CD4-positive, alpha-beta T cell treated with Interleukin-12 subunit alpha and Interleukin-12 subunit beta, for 1 hour (primary cell): ENCODE data around the gene YES1.
"Not testable (repeated sequence)": the region's sequence is repeated elsewhere in the genome, so short reads cannot be mapped to it uniquely, and the experiment has no call there.

Experiments used
- DNase-seq: peaks from one replicate; pipeline ENCODE4 v3.0.0-alpha.2; 2020

YES1 gene

DNA sequence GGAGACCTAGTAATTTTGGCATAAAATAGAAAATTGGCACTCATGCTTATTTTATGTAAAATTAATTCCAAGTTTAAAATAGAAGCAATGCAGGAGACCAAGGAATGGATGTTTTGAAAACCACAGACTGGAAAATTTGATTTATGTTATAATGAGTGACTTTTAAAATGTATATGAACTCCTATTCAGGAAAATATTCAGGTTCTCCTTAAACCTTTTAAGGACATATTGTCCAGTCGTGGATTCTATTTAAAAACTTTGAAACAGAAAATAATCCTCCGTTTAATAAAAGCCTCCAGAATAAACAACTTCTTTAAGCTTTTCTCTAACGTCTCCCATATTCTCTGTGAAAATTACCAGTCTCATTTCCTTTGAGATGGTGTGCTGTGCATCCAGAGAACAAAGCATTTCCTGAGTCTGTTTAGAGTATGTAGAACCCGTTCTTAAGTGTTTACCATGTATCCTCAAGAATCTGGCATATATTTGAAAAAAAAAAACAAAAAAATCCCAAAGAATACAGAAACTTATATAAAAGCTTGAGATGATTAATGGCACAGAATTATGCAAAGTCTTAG lies 8.6 kb upstream of the YES1 start:
- DNase-seq = no peak

DNA sequence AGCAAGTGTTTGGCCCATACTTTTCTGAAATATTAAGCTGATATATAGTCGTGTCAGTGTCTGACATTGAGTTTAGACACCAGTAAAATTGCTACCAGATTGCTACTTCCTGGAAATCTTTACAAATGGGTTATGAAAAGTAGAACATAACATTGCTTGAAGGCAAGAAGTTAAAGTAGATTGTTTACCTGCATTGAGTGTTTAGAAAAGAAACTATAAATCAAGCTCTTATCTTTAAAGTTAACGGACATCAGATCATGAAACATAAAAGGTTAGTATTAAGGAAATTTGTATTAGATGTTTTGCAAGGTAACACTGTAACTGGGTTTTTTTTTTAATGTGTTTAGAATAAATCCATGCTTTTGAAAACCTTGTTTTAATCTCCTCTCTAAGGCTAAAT lies 4.8 kb upstream of the YES1 start:
- DNase-seq = no peak

DNA sequence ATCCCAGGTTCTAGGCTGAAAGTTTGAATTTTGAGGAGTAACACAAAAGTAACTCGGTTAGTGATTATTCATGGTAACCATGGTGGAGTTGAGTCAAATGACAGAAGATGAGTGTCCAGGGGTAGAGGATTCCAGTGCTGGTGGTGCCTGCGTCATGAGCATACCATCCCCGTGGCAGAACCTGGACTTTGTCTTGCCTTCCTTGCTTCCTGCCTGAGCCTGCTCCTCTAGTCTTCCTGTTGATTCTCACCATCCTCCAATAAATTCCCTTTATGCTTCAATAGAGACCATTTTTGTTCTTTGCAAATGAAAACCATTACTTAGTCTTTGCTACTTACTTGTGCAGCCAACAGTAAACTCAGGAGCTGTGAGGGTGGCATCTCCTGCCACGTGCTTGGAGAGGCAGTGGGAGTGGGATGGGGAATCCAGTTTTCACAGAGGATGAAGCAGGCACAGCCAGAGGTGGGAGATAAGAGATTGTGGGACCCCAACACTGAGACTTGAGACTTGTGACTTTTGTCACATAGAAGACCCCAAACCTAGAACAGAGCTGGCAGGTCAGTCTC lies 4.1 kb upstream of the YES1 start:
- no peak for DNase-seq

DNA sequence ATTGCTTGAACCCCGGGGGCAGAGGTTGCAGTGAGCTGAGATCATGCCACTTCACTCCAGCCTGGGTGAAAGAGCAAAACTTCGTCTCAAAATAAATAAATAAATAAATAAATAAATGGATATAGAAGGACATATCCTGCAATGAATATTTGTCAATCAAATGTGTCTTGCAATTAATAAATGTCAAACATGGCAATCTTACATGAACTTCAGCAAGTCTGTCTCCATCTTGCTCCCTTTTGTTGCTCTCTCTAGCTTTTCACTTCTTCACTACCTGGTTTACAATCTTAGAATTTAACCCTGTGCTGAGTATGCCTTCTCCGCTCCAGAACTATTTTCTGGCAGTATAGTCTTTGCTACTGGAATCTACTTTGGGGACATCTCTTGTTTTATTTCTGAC lies 3.3 kb upstream of the YES1 start:
- DNase-seq = no peak

DNA sequence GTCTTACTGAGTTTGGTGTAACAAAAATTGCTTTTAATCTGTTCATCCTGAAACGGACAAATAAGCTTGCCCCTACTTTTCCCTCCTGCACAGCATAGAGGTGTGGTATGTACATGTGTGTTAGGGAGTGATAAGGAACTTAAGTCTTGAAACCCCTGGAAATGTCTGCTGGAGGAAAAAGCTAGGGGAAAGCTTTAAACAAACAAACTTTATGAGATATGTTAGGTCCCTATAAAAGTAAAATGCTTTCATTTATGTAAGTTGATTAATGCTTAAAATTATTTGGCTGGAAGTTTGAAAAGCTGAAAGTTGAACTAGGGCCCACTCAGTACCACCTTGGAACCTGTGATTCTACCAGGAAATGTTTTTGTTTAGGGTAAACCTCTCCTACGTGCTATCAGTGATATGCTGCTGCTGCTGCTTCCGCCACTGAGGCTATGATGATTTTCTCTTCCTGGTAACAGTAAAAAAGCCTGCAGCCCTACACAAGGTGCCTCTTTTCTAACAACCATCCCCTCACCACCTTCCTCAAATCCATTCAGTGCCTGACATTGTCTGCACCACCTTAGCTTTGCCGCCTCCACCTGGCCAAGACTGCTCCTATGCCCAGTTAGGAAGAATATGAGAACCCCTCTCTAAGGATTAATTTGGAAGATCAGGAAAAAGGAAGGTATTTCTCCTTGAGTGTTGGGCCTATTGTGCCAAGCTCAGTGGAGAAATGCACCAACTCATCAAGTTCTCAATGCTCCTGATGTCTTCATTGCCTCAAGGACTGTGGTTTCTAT lies 2.5 kb upstream of the YES1 start:
- DNase-seq = no peak

DNA sequence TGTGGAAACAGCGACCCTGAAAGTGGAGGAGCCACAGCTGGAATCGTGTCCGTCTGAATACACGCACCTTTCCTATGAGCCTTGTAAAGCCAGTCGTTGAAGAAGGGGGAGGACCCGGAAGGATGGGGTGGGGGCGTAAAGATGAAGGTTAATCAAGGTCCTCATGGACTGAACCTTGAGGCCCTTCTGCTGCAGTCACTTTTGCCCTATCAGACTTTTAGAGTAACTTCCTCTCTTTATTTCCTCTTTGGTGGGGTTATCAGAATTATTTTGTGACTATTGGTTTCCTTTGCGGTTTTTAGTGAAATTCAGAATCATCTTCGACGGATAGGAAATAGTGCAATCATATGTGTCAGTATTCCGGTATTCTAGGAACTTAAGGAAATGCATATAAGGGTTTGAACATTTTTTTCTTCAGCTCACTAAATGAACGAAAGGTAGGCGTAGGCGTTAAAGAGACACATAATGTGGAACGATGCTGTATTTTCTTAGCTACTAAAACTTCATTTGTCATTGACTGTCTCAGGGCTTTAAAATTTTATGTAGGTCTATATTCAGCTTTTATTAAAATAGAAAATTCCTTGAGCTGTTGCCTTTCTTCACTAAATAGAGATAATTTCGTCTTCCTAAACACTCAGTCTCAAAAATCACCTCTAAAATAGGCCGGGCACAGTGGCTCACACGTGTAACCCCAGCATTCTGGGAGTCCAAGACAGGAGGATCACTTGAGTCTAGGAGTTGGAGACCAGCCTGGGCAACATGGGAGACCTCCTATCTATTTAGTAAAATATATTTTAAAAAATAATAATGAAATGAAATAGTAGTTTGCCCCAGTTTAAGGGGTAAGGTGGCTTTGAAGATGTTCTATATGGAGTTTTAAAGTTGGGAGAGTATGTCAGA lies 1.4 kb upstream of the YES1 start:
- DNase-seq = peak; percentile 67

DNA sequence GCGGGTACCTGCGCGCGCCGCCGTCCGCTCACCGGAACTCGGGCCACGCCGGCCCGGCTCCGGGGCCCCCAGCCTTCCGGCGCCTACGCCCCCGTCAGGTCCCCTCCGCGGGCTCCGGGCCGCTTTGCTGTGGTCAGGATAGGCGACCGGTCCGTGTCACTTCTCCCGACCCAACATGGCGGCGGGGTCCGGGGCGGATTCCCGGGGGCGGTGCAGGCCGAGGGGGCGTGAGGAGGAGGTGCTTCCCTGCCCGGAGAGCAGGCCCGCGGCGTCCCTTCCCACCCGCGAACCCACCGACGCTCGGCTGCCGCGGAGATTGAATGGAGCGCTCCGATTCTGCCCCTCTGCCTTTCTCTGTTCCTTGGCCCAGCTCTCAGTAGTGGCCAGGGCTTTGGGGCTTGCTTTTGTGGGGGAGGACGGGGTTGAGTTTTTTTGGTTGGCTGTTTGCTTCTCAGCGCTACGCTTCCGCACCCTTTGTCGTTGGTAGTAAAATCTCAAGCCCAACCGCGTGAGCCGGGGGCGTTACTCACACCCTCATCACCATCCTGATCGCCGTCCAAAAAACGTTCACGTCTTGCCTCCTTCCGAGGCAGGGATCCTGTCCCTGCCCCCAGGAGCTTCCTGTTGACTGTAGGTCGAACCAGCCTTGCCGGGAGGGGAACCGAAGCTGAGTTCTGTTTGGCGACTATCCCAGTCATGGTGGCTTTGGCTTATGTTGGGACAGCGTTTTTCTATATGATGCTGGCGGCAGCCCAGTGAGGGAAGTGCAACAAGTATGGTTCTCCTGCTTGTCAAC lies 532 bp upstream of the YES1 start:
- DNase-seq = peak; percentile 77

DNA sequence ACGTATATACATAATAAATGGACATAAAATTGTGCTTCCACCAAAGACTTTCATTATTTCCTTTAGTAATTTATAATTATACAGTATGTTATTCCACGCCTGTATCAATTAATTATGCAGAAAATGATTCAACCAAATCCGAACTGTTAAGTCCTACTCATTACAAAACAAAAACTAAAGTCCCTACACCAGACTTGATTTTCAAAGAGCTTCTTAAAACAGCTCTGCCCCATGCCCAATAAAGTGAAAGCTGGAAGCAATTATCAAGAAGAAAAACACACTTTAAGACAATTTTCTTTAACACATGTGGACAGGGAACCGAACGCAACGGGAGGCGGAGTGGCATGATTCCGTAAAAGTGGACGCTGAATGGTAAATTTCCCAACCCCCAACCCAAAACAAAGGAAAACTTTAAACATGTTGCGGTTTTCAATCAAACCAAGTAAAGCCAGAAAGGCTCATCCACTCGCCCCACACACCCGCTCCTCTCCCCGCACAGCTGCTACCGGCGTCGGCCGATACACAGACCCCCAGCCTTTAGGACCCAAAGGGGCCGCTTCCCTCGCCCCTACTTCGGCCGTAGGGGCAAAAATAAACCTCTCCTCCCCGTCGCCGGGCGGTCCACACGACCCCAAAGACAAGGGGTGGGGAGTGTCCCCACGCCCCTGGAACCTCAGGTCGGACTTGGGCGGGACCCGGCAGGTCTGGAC lies 705 bp downstream of the YES1 start:
- DNase-seq = no peak

DNA sequence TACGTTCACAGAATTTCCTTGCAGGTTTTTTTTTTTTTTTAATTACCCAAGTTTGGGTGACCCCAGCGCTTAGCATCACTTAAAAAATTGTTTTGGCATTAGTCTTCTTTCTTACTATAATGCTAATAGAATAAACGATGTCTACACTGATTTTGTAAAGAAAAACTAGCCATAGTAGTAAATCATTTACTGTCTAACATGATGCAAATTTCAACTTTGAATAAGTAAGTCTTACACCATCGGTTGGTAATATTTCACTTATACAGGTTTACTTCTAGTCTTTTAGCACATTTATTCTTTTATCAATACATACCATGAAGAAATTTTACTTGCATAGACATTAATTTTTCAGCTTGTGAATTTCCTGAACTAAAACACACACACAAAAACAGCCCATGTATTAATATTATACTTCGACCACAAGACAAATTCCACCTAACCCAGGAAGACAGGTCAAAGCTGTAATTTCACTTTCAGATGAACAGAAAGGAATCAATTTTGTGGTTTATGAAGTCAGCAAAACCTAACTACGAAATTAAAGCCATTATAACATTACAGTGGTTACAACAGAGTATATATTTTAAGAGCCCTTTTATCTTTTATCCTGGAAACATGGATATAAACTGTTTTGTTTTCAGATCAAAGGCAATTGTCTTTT lies 1.9 kb downstream of the YES1 start:
- peak; percentile 30 for DNase-seq

DNA sequence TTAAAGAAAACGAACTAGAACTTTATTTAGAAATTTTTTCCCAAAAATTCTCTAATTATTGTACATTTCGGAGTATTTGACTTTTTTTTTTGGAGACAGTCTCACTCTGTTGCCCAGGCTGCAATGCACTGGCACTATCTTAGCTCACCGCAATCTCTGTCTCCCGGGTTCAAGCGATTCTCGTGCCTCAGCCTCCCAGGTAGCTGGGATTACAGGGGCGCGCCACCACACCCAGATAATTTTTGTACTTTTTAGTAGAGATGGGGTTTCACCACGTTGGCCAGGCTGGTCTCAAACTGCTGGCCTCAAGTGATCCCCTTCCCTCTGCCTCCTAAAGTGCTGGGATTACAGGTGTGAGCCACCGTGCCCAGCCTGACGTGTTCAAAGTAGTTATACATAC lies 2.8 kb downstream of the YES1 start:
- not testable (repeated sequence) for DNase-seq

DNA sequence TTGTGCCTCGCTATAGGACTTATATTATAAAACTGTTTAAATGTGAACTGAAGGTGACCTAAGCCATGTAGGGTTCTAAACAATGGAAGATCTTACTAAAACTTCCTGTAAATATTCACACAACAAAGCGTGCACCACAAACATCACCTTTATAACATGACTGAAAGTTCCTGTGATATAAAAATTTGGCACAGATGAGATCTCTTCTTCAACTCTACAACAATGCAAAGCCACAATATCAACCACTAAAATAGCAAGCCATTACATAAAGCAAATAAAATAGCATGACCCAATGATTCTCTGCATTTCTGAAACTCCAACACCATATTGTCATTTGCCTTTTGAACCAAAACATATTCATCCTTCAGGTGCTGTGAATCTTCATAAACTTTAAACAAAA lies 3.5 kb downstream of the YES1 start:
- no peak for DNase-seq

DNA sequence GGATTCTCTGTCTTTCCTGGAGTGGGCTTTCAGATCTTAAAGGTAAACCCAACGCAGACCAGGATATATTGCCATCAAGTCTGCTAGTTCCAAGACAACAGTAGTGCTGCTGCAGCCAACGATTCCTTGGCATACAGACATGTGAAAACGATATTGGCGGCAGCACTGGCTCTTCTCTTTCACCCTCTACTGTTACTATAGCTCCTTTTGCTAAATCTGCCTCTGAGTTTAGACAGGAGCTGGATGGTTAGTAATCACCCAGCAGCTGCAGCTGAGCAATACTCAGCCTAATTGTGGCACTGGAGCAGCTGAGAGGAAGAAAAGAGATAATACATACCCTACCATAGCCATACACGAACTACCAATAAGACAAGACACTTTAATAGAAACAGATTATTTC lies 4.0 kb downstream of the YES1 start:
- DNase-seq = no peak

DNA sequence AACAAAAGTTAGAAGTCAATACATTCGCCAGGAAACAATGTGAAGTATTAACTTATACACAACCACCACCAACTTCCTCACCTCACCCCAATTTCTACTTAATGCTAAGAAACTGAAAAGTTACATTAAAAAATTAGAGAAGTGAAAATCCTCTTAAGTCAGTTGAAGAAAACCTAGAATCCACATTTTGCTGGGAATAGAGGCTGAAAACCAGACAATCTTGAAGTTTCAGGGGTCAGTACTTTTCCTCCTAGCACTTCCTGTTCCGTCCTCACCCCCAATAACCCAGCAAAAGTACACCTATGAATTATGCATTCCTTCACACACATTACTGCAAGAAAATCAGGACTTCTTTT lies 6.3 kb downstream of the YES1 start:
- DNase-seq = no peak

DNA sequence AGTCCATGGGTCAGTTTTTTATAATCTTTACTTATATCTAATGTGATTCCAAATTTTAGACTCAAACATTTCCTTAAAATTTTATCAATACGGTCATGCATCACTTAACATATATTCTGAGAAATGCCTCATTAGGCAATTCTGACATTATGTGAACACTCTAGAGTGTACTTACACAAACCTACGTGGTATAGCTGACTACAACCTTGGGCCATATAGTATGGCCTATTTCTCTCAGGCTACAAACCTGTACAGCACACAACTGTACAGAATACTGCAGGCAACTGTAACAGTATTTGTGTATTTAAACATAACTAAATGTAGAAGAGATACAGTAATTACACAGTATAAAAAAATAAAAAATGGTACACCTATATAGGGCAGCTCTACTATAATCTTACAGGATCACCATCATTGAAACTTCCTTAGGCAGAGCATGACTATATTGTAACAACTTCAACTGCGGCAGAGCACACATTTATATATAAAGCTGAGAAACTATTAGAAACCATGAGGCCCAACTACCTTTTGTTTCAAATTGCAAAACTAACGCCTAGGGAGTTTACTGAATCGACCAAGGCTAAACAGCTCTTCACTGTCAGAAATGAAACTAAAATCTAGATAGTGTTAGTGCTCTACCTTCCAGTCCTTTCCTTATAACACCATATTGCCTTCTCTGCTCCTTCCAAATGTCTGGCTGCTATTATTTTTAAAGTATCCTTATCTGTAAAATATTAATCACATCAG lies 6.9 kb downstream of the YES1 start:
- no peak for DNase-seq

DNA sequence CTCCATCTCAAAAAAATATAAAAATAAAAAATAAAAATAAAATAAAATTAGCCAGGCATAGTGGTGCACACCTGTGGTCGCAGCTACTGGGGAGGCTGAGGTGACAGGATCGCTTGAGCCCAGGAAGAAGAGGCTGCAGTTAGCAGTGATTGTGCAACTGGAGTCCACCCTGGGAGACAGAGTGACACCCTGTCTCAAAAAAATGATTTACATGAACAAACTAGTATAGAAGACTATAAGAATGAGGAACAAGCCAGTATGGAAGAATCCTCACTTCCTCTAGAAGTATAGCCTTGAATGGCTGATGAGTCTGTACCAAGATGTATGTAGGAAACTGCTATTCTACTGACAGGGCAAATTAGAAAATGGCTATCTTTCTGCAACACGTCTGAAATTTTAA lies 10.9 kb downstream of the YES1 start:
- no peak for DNase-seq

DNA sequence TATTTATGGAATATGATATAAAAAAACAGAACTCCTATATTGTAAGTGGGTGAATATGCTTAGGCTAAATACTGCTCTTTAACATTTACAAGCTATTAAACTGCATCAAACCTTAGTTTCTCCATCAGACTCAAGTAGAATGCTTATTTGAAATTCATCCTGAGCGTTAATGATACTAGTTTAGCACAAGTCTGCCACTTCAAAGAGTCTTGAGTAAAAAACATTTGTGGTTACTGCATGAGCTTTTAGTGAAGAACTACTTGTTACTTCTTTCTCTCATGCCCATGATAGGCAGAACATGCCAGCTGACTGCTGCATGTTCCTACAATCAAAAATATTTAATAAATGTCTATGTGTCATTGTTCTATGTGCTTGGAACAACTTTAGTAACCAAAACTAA lies 12.1 kb downstream of the YES1 start:
- no peak for DNase-seq

DNA sequence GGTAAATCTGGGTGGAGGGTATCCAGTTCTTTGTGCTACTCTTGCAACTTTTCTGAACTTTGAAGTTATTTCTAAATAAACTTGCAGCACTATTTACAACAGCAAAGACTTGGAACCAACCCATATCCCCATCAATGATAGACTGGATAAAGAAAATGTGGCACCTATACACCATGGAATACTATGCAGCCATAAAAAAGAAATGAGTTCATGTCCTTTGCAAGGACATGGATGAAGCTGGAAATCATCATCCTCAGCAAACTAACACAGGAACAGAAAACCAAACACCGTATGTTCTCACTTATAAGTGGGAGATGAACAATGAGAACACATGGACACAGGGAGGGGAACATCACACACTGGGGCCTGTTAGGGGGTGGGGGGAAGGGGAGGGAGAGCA lies 16.7 kb downstream of the YES1 start:
- not testable (repeated sequence) for DNase-seq

DNA sequence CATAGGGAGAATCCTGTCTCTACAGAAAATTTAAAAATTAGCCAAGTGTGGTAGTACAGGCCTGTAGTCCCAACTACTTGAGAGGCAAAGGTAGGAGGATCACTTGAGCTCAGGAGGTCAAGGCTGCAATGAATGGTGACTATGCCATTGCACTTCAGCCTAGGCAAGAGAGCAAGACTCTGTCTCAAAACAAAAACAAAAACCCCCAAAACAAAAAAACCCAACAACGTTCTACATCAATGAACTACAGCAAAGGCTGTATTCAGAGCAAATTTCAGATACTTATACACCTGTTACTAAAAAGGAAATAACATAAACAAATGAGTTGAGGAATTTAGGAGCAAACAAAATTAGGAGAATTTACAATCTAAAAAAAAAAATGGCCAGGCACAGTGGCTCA lies 22.6 kb downstream of the YES1 start:
- no peak for DNase-seq

DNA sequence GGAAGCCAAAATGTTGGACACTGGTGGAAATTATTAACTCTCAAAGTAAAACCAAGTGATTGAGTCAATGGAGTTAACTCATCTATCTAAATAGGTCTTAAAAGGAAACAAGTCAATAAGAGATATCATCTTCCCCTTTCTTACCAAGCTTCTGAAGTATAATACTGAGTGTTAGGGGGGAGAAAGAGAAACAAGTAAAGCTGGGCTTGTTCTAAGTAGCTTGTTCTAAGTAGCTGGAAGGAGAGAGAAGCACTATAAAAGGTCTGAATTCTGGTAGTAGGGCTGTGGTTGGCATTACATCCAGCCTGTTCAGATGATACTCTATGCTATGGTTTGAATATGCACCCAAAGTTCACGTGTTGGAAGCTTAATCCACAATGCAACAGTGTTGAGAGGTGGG lies 26.8 kb downstream of the YES1 start:
- no peak for DNase-seq

DNA sequence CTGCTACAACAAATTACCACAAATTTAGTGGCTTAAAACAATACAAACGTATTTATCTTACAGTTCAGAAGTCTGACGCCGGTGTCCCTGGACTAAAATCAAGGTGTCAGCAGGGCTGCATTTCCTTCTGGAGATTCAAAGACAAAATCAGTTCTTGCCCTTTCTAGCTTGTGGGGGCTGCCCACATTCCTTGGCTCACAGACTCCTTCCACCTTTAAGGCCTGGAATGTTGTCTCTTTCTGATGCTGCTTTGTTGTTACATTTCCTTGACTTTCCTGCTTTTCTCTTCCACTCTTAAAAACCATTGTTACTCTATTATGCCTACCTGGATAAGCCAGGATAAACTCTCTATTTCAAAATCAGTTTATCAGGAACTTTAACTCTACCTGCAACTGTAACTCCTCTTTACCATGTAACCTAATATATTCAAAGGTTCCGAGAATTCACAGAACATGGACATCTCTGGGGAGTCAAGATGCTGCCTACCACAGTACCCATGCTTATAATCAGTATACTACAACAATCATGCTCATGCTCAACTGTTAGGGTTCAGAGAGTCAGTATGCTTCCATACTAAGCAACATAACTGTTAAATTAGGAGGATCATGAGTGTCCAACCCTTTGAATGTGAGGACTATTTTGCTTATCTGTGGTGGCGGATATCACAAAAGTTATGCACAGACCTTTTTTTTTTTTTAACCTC lies 27.4 kb downstream of the YES1 start:
- no peak for DNase-seq
